A549 (cell line): ENCODE measurements around the gene ASCL2. TPM values are rescaled to one million over a fixed set of nuclear protein-coding genes. Genes with fewer than 3 reads are reported as not detected.

Experiments used
- ATAC-seq, 2 experiments: fragments of 200-7000 bp in 1 of 2; fragments of >200 bp in 1 of 2; cut with Nextera tagmentation in 1 of 2; cut with Tn5 transposase in 1 of 2; 3 replicates each; pipeline versions ENCODE4 v1.8.0 to v1.9.1; 2018 to 2020; ENCODE audit warnings: mild to moderate bottlenecking in 1 of 2, moderate library complexity in 1 of 2
- CTCF ChIA-PET: fragments of 300-600 bp; sonication (Branson Sonifier 250); formaldehyde crosslinking; extraction: SDS; loops from one replicate; lab custom pipeline; 2021; ENCODE audit warnings: antibody characterized with exemption, inconsistent platforms; lab: Yijun Ruan, JAX
- POLR2A ChIA-PET: fragments of 350-600 bp; formaldehyde crosslinking; extraction: SDS; loops from one replicate; lab custom pipeline; 2021; ENCODE audit warnings: antibody characterized with exemption, inconsistent platforms; lab: Yijun Ruan, JAX
- DNase-seq, 2 experiments: peaks; one replicate each; pipeline versions ENCODE4 v3.0.0 to v3.0.0-alpha.2; 2011 to 2016; ENCODE audit warnings: low read depth in 1 of 2, low spot score in 1 of 2
- FAIRE-seq: peaks from 2 replicates; lab custom pipeline; 2011; peaks lifted over from hg19 to GRCh38; lab: Jason Lieb, UNC
- H3K27ac ChIP-seq, 2 experiments: fragments of >200 bp; sonication (Bioruptor Twin); formaldehyde crosslinking; 3 replicates each; pipeline ENCODE4 v1.5.1; 2016 to 2017
- H3K4me1 ChIP-seq: fragments of >200 bp; sonication (Bioruptor Twin); formaldehyde crosslinking; 3 replicates; pipeline ENCODE4 v1.6.1; 2016
- H3K4me2 ChIP-seq: fragments of >200 bp; sonication (Bioruptor Twin); formaldehyde crosslinking; 3 replicates; pipeline ENCODE4 v1.6.1; 2016
- H3K4me3 ChIP-seq: fragments of >200 bp; sonication (Bioruptor Twin); formaldehyde crosslinking; 3 replicates; pipeline ENCODE4 v1.5.1; 2016
- H3K9me3 ChIP-seq: fragments of >200 bp; sonication (Bioruptor Twin); formaldehyde crosslinking; 3 replicates; pipeline ENCODE4 v1.6.1; 2016
- BCL3 ChIP-seq: fragments of >200 bp; sonication (Bioruptor Twin); formaldehyde crosslinking; IDR thresholded peaks from 3 replicates; pipeline ENCODE4 v1.6.1; 2016
- BHLHE40 ChIP-seq: IDR thresholded peaks from 2 replicates; pipeline ENCODE4 v1.6.1; 2012; ENCODE audit warnings: low read depth, low read length, inconsistent platforms
- CBX8 ChIP-seq: fragments of 200-600 bp; sonication (generic); IDR thresholded peaks from 2 replicates; pipeline ENCODE4 v1.6.1; 2016
- CHD4 ChIP-seq: fragments of 200-600 bp; sonication (generic); IDR thresholded peaks from 2 replicates; pipeline ENCODE4 v1.6.1; 2016; ENCODE audit warnings: antibody characterized with exemption, mild to moderate bottlenecking, borderline replicate concordance
- EHF ChIP-seq: fragments of 250-450 bp; sonication (Bioruptor Pico); IDR thresholded peaks from 2 replicates; pipeline ENCODE4 v1.5.0; 2020; ENCODE audit warnings: mild to moderate bottlenecking
- EHMT2 ChIP-seq: fragments of 200-600 bp; sonication (generic); IDR thresholded peaks from 2 replicates; pipeline ENCODE4 v1.6.1; 2016; ENCODE audit warnings: antibody characterized with exemption, low read depth, mild to moderate bottlenecking, moderate library complexity
- ELK1 ChIP-seq: fragments of 150-350 bp; IDR thresholded peaks from 2 replicates; pipeline ENCODE4 v1.6.1; 2014; ENCODE audit warnings: low read depth, mild to moderate bottlenecking, low read length
- HDAC2 ChIP-seq: fragments of 200-600 bp; sonication (generic); IDR thresholded peaks from 2 replicates; pipeline ENCODE4 v1.6.1; 2016
- HES2 ChIP-seq: fragments of >200 bp; sonication (Bioruptor Twin); formaldehyde crosslinking; IDR thresholded peaks from 2 replicates; pipeline ENCODE4 v1.6.1; 2016
- HEYL ChIP-seq: fragments of 250-450 bp; sonication (Bioruptor Pico); IDR thresholded peaks from 2 replicates; pipeline ENCODE4 v1.8.0; 2021; ENCODE audit warnings: mild to moderate bottlenecking, moderate library complexity
- HOXA7 ChIP-seq: fragments of 250-450 bp; sonication (Bioruptor Pico); IDR thresholded peaks from 2 replicates; pipeline ENCODE4 v1.5.0; 2020; ENCODE audit warnings: mild to moderate bottlenecking, moderate library complexity
- HOXB13 ChIP-seq: fragments of 250-450 bp; sonication (Bioruptor Pico); IDR thresholded peaks from 2 replicates; pipeline ENCODE4 v1.5.0; 2020; ENCODE audit warnings: low read depth, mild to moderate bottlenecking, moderate library complexity
- HOXB5 ChIP-seq: fragments of 250-450 bp; sonication (Bioruptor Pico); IDR thresholded peaks from 2 replicates; pipeline ENCODE4 v1.5.0; 2020; ENCODE audit warnings: mild to moderate bottlenecking, moderate library complexity
- JUN ChIP-seq, 2 experiments: fragments of >200 bp; sonication (Bioruptor Twin); formaldehyde crosslinking; IDR thresholded peaks; 2 replicates in 1 of 2; 3 replicates in 1 of 2; pipeline ENCODE4 v1.6.1; 2016 to 2017
- JUNB ChIP-seq: fragments of >200 bp; sonication (Bioruptor Twin); formaldehyde crosslinking; IDR thresholded peaks from 2 replicates; pipeline ENCODE4 v1.6.1; 2016
- KDM5A ChIP-seq: fragments of 200-600 bp; sonication (generic); IDR thresholded peaks from 2 replicates; pipeline ENCODE4 v1.6.1; 2016; ENCODE audit warnings: antibody characterized with exemption, mild to moderate bottlenecking
- MAFK ChIP-seq: fragments of 450-650 bp; IDR thresholded peaks from 2 replicates; pipeline ENCODE4 v1.6.1; 2014; ENCODE audit not compliant: partially characterized antibody
- MYC ChIP-seq: IDR thresholded peaks from 2 replicates; pipeline ENCODE4 v1.6.1; 2012; ENCODE audit warnings: mild to moderate bottlenecking, inconsistent platforms, low read length, improper control_type of control experiment, borderline replicate concordance
- NR3C1 ChIP-seq: fragments of >200 bp; sonication (Bioruptor Twin); formaldehyde crosslinking; IDR thresholded peaks from 3 replicates; pipeline ENCODE4 v1.6.1; 2017
- PBX3 ChIP-seq: IDR thresholded peaks from 2 replicates; pipeline ENCODE4 v1.6.1; 2012
- PHF8 ChIP-seq: fragments of 200-600 bp; sonication (generic); IDR thresholded peaks from 2 replicates; pipeline ENCODE4 v1.6.1; 2016; ENCODE audit warnings: low read depth, mild to moderate bottlenecking, antibody characterized with exemption, moderate library complexity, borderline replicate concordance
- POLR2AphosphoS2 ChIP-seq: conservative IDR thresholded peaks from 2 replicates; pipeline ENCODE4 v1.6.1; 2012; ENCODE audit warnings: low read length, improper control_type of control experiment, inconsistent platforms
- RARB ChIP-seq: fragments of 250-450 bp; sonication (Bioruptor Pico); IDR thresholded peaks from 2 replicates; pipeline ENCODE4 v1.8.0; 2021; ENCODE audit warnings: mild to moderate bottlenecking, moderate library complexity
- RCOR1 ChIP-seq: fragments of 150-350 bp; IDR thresholded peaks from 2 replicates; pipeline ENCODE4 v1.6.1; 2014; ENCODE audit warnings: antibody characterized with exemption, low read length, low read depth
- RNF2 ChIP-seq: fragments of 200-600 bp; sonication (generic); IDR thresholded peaks from 2 replicates; pipeline ENCODE4 v1.6.1; 2016; ENCODE audit warnings: low read depth, mild to moderate bottlenecking, antibody characterized with exemption, moderate library complexity, borderline replicate concordance
- SREBF2 ChIP-seq: fragments of 450-650 bp; IDR thresholded peaks from 2 replicates; pipeline ENCODE4 v1.6.1; 2014; ENCODE audit warnings: mild to moderate bottlenecking, moderate library complexity
- TP53 ChIP-seq: fragments of 250-450 bp; sonication (Bioruptor Pico); IDR thresholded peaks from 2 replicates; pipeline ENCODE4 v1.5.0; 2021; ENCODE audit warnings: mild to moderate bottlenecking, moderate library complexity
- ZFP36 ChIP-seq: fragments of 450-650 bp; IDR thresholded peaks from 2 replicates; pipeline ENCODE4 v1.6.1; 2014; ENCODE audit warnings: borderline replicate concordance; ENCODE audit not compliant: partially characterized antibody
- ZNF302 ChIP-seq: fragments of 250-450 bp; sonication (Bioruptor Pico); IDR thresholded peaks from 2 replicates; pipeline ENCODE4 v1.9.0; 2021; ENCODE audit warnings: inconsistent platforms, mild to moderate bottlenecking, moderate library complexity
- WGBS: methylation state at CpG from one replicate; pipeline ENCODE4 v1.1.6; 2017; ENCODE audit errors: missing lambda C conversion rate; 5-methylcytosine and 5-hydroxymethylcytosine counted together
- polyA plus RNA-seq, 4 experiments: library from polyadenylated mRNA; depleted of rRNA in 3 of 4; stranded (reverse); fragments of >200 nt; fragmentation: RNase III in 1 of 4; extraction: RNeasy Plus Mini Kit Qiagen cat#74134 plus additional on column Dnase treatment in 1 of 4; gene quantifications; 2 replicates in 3 of 4; 3 replicates in 1 of 4; pipeline ENCODE4 v1.2.3, GENCODE V29; 2011 to 2017
- TF ChIP-seq, protein P1 (sequence below): IDR thresholded peaks from 2 replicates; pipeline ENCODE4 v1.6.1; 2012
- TF ChIP-seq, protein P2 (sequence below): fragments of 250-450 bp; sonication (Bioruptor Pico); IDR thresholded peaks from 2 replicates; pipeline ENCODE4 v1.5.0; 2021; ENCODE audit warnings: mild to moderate bottlenecking, moderate library complexity, borderline replicate concordance

The ASCL2 gene
- polyA plus RNA-seq, 2 of the 4 experiments (the other 2 are of a cell fraction) = not detected

DNA sequence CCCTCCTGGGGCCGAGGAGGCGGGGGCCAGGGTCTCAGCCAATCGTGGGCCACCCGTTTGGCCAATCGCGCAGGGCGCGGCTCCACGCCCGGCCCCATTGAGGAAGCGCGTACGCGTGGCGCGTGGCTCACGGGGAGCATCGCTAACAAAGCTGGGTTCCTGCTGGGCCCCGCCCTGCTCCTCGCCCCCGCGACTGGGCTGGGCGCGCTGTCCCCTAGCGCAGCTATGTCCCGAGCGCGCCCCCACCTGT is 614 bp upstream of the ASCL2 start:
- H3K27ac ChIP-seq = no peak overlapping the region

DNA sequence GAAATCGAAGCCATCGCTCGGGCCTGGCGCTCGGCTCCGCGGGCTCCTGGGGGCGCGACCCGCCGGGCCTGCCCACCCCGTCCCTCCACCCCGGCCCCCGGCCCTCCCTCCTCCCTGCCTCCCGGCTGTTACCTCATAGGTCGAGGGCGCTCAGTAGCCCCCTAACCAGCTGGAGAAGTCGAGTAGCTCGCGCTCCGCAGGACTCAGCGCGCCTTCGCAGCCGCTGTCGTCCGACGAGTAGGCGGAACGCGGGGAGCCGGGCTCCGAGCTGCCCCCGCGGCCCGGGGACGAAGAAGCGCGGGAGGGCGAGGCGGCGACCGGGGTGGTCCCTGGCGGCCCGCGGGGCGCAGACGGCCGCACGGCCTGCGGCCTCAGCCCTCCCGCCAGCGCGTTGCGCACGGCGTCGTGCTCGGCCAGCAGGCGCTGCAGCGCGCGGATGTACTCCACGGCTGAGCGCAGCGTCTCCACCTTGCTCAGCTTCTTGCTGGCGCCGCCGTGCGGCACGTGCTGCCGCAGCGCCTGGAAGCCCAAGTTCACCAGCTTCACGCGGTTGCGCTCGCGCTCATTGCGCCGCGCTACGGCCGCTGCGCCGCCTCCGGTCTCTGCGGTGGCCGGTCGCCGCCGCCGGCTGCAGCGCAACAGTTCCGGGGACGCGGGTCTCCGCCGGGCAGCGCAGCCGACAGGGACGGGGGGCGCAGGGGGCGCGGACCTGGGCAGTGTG is 627 bp downstream of the ASCL2 start:
- Histone ChIP-seq H3K4me2 (peak overlapping the region; percentile 96), H3K4me3 (peak overlapping the region; percentile 52), H3K27ac (peak overlapping the region in 1 of 2 experiments; percentile 62; a peak in 1 of 6 replicates), H3K4me1 (peaks cover 11% of the 10 kb centered on the region; the same call in 2 of the 3 replicates), H3K9me3 (no peaks in the 10 kb centered on the region)
- ATAC-seq (peak; percentile 62 to 83; a peak in 5 of 6 replicates), DNase-seq (peak; percentile 56 to 85), FAIRE-seq (no peak)
- POLR2A ChIA-PET = interaction anchor here (0.5 kb wide), 1 partner anchor 132 kb away, joined by 5 read pairs; no protein-coding TSS in a partner anchor
- WGBS = 7% methylated on average over 6 of the region's 104 CpGs
- CTCF ChIA-PET = interaction anchor here (0.7 to 1.8 kb wide), 8 partner anchors 19 to 192 kb away, joined by 3 to 4 read pairs (median 3); no protein-coding TSS in a partner anchor
- TF ChIP-seq HOXB5 (CRISPR knock-in tag) = no peak
- peak; percentile 84 for TF ChIP-seq BHLHE40
- no peak for TF ChIP-seq ZNF302 (CRISPR knock-in tag)
- TF ChIP-seq HDAC2 = no peak
- TF ChIP-seq HEYL (CRISPR knock-in tag) = no peak
- TF ChIP-seq HOXA7 (CRISPR knock-in tag) = no peak
- TF ChIP-seq MYC = no peak; the same call in 1 of the 2 replicates
- TF ChIP-seq BCL3 = no peak
- TF ChIP-seq CBX8 = no peak
- TF ChIP-seq POLR2AphosphoS2 = no peak
- TF ChIP-seq EHMT2 = no peak
- no peak for TF ChIP-seq KDM5A
- no peak for TF ChIP-seq SREBF2
- TF ChIP-seq JUN (IDR thresholded peaks at IDR 0.05) = no peak
- TF ChIP-seq CHD4 = no peak
- TF ChIP-seq TP53 = no peak
- no peak for TF ChIP-seq ZFP36
- TF ChIP-seq RNF2 = no peak
- TF ChIP-seq JUNB = no peak
- TF ChIP-seq, protein P1, sequence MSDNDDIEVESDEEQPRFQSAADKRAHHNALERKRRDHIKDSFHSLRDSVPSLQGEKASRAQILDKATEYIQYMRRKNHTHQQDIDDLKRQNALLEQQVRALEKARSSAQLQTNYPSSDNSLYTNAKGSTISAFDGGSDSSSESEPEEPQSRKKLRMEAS = peak; percentile 93
- TF ChIP-seq, protein P2, sequence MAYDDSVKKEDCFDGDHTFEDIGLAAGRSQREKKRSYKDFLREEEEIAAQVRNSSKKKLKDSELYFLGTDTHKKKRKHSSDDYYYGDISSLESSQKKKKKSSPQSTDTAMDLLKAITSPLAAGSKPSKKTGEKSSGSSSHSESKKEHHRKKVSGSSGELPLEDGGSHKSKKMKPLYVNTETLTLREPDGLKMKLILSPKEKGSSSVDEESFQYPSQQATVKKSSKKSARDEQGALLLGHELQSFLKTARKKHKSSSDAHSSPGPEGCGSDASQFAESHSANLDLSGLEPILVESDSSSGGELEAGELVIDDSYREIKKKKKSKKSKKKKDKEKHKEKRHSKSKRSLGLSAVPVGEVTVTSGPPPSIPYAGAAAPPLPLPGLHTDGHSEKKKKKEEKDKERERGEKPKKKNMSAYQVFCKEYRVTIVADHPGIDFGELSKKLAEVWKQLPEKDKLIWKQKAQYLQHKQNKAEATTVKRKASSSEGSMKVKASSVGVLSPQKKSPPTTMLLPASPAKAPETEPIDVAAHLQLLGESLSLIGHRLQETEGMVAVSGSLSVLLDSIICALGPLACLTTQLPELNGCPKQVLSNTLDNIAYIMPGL (CRISPR knock-in tag) = no peak
- no peak for TF ChIP-seq RARB (CRISPR knock-in tag)

More for the DNA sequence above, 614 bp upstream of the ASCL2 start:
- Histone ChIP-seq H3K9me3 (no peaks in the 10 kb centered on the region), H3K4me2 (no peak overlapping the region), H3K4me3 (no peak overlapping the region), H3K4me1 (peaks cover 11% of the 10 kb centered on the region; the same call in 2 of the 3 replicates)
- WGBS = 82% methylated on average over 27 of the region's 28 CpGs
- no peak for ATAC-seq
- POLR2A ChIA-PET = no interaction called here
- no peak for DNase-seq
- CTCF ChIA-PET = interaction anchor here (1.1 kb wide), 1 partner anchor 33 kb away, joined by 3 read pairs; no protein-coding TSS in a partner anchor
- TF ChIP-seq PBX3 = no peak
- TF ChIP-seq HEYL (CRISPR knock-in tag) = no peak
- no peak for TF ChIP-seq EHF (CRISPR knock-in tag)
- TF ChIP-seq MAFK = no peak
- no peak for TF ChIP-seq SREBF2
- no peak for TF ChIP-seq HDAC2
- no peak for TF ChIP-seq EHMT2
- no peak for TF ChIP-seq RARB (CRISPR knock-in tag)
- no peak for TF ChIP-seq RCOR1
- no peak for TF ChIP-seq HOXB13
- TF ChIP-seq HOXB5 (CRISPR knock-in tag) = no peak
- no peak for TF ChIP-seq PHF8
- TF ChIP-seq NR3C1 = no peak
- TF ChIP-seq ELK1 = no peak
- no peak for TF ChIP-seq CHD4
- no peak for TF ChIP-seq HOXA7 (CRISPR knock-in tag)
- TF ChIP-seq HES2 = no peak
- FAIRE-seq = no peak
